HEK293 (cell line): ENCODE data around the gene HADHA.

Experiments used
- CTCF ChIA-PET: fragments of 350-600 bp; formaldehyde crosslinking; extraction: SDS; loops from one replicate; lab custom pipeline; 2021; ENCODE audit warnings: antibody characterized with exemption; lab: Yijun Ruan, JAX
- POLR2A ChIA-PET: fragments of 300-600 bp; formaldehyde crosslinking; extraction: SDS; loops from one replicate; lab custom pipeline; 2020; ENCODE audit warnings: antibody characterized with exemption, inconsistent platforms; lab: Yijun Ruan, JAX
- H3K27ac ChIP-seq: fragments of 200-500 bp; sonication (Bioruptor generic); 2 replicates; pipeline ENCODE4 v1.5.1; 2014; ENCODE audit warnings: low read depth, low read length, control low read depth, inconsistent platforms; ENCODE audit errors: extremely low read depth
- H3K36me3 ChIP-seq, 2 experiments: fragments of 200-500 bp in 1 of 2; sonication (Bioruptor generic) in 1 of 2; 1 replicate in 1 of 2; 2 replicates in 1 of 2; pipeline ENCODE4 v1.5.1; 2014 to 2017; ENCODE audit warnings: inconsistent platforms in 2 of 2, low read length in 2 of 2; ENCODE audit not compliant: control insufficient read depth in 2 of 2, insufficient read depth in 1 of 2
- H3K4me1 ChIP-seq: fragments of 200-500 bp; sonication (Bioruptor generic); 2 replicates; pipeline ENCODE4 v1.5.1; 2014; ENCODE audit warnings: mild to moderate bottlenecking, low read length, inconsistent platforms; ENCODE audit not compliant: control insufficient read depth, insufficient read depth
- H3K4me3 ChIP-seq: 2 replicates; pipeline ENCODE4 v1.5.1; 2011; ENCODE audit warnings: low read depth, mild to moderate bottlenecking, control low read depth, low read length, moderate library complexity
- H3K9me3 ChIP-seq: fragments of 200-500 bp; sonication (Bioruptor generic); 2 replicates; pipeline ENCODE4 v1.5.1; 2014; ENCODE audit warnings: low read depth, low read length, inconsistent platforms; ENCODE audit not compliant: control insufficient read depth, insufficient read depth
- ATF2 ChIP-seq: fragments of 450-650 bp; formaldehyde crosslinking; IDR thresholded peaks from 2 replicates; pipeline ENCODE4 v1.5.1; 2016; ENCODE audit warnings: missing biosample characterization, missing genetic modification characterization, low read depth
- GFI1B ChIP-seq: fragments of 450-650 bp; formaldehyde crosslinking; IDR thresholded peaks from 2 replicates; pipeline ENCODE4 v1.5.1; 2016; ENCODE audit warnings: missing biosample characterization, missing genetic modification characterization
- HOXD13 ChIP-seq: sonication (generic); formaldehyde crosslinking; IDR thresholded peaks from 2 replicates; pipeline ENCODE4 v1.8.0; 2022; ENCODE audit warnings: missing genetic modification reagents, borderline replicate concordance
- KLF16 ChIP-seq: fragments of 450-650 bp; formaldehyde crosslinking; IDR thresholded peaks from 2 replicates; pipeline ENCODE4 v1.5.1; 2017; ENCODE audit warnings: missing biosample characterization, missing genetic modification characterization
- OSR2 ChIP-seq: fragments of 450-650 bp; formaldehyde crosslinking; IDR thresholded peaks from 2 replicates; pipeline ENCODE4 v1.5.1; 2016; ENCODE audit warnings: missing biosample characterization, missing genetic modification characterization
- PRDM4 ChIP-seq: fragments of 450-650 bp; formaldehyde crosslinking; IDR thresholded peaks from 2 replicates; pipeline ENCODE4 v1.5.1; 2017; ENCODE audit warnings: missing biosample characterization, missing genetic modification characterization
- TCF7L2 ChIP-seq: IDR thresholded peaks from 2 replicates; pipeline ENCODE4 v1.6.1; 2011; ENCODE audit warnings: low read depth, mild to moderate bottlenecking, inconsistent platforms, low read length, moderate library complexity, borderline replicate concordance
- TSHZ1 ChIP-seq: fragments of 450-650 bp; formaldehyde crosslinking; IDR thresholded peaks from 2 replicates; pipeline ENCODE4 v1.5.1; 2016; ENCODE audit warnings: missing biosample characterization, missing genetic modification characterization, borderline replicate concordance
- YY1 ChIP-seq: fragments of 450-650 bp; formaldehyde crosslinking; IDR thresholded peaks from 2 replicates; pipeline ENCODE4 v1.5.1; 2018; ENCODE audit warnings: missing biosample characterization, missing genetic modification characterization
- ZBTB10 ChIP-seq: fragments of 450-650 bp; formaldehyde crosslinking; IDR thresholded peaks from 2 replicates; pipeline ENCODE4 v1.5.1; 2016; ENCODE audit warnings: missing biosample characterization, missing genetic modification characterization
- ZBTB17 ChIP-seq: fragments of 450-650 bp; formaldehyde crosslinking; IDR thresholded peaks from 2 replicates; pipeline ENCODE4 v1.5.1; 2016; ENCODE audit warnings: missing biosample characterization, missing genetic modification characterization
- ZBTB20 ChIP-seq: fragments of 450-650 bp; formaldehyde crosslinking; IDR thresholded peaks from 2 replicates; pipeline ENCODE4 v1.5.1; 2016; ENCODE audit warnings: missing biosample characterization, missing genetic modification characterization
- ZEB2 ChIP-seq: fragments of 450-650 bp; formaldehyde crosslinking; IDR thresholded peaks from 2 replicates; pipeline ENCODE4 v1.5.1; 2016; ENCODE audit warnings: missing biosample characterization, missing genetic modification characterization
- ZFP3 ChIP-seq: fragments of 450-650 bp; formaldehyde crosslinking; IDR thresholded peaks from 2 replicates; pipeline ENCODE4 v1.5.1; 2016; ENCODE audit warnings: low read depth, missing biosample characterization, missing genetic modification characterization
- ZNF112 ChIP-seq: fragments of 450-650 bp; formaldehyde crosslinking; IDR thresholded peaks from 2 replicates; pipeline ENCODE4 v1.5.0; 2017; ENCODE audit warnings: missing biosample characterization, missing genetic modification characterization
- ZNF121 ChIP-seq: fragments of 450-650 bp; formaldehyde crosslinking; IDR thresholded peaks from 2 replicates; pipeline ENCODE4 v1.5.1; 2016; ENCODE audit warnings: missing biosample characterization, missing genetic modification characterization
- ZNF146 ChIP-seq: fragments of 450-650 bp; formaldehyde crosslinking; IDR thresholded peaks from 2 replicates; pipeline ENCODE4 v1.5.1; 2016; ENCODE audit warnings: missing biosample characterization, missing genetic modification characterization
- ZNF211 ChIP-seq: fragments of 450-650 bp; formaldehyde crosslinking; IDR thresholded peaks from 2 replicates; pipeline ENCODE4 v1.5.1; 2016; ENCODE audit warnings: low read depth, missing biosample characterization, missing genetic modification characterization
- ZNF335 ChIP-seq: fragments of 450-650 bp; formaldehyde crosslinking; conservative IDR thresholded peaks from 2 replicates; pipeline ENCODE4 v1.5.1; 2016; ENCODE audit warnings: missing biosample characterization, missing genetic modification characterization
- ZNF560 ChIP-seq: fragments of 450-650 bp; formaldehyde crosslinking; IDR thresholded peaks from 2 replicates; pipeline ENCODE4 v1.5.1; 2017; ENCODE audit warnings: missing biosample characterization, missing genetic modification characterization, borderline replicate concordance
- ZNF596 ChIP-seq: fragments of 450-650 bp; IDR thresholded peaks from 2 replicates; pipeline ENCODE4 v1.5.0; 2018; ENCODE audit warnings: missing biosample characterization, mild to moderate bottlenecking, missing genetic modification characterization, moderate library complexity
- ZNF658 ChIP-seq: fragments of 450-650 bp; formaldehyde crosslinking; IDR thresholded peaks from 2 replicates; pipeline ENCODE4; 2016; ENCODE audit warnings: missing biosample characterization, missing genetic modification characterization
- ZNF670 ChIP-seq: fragments of 450-650 bp; formaldehyde crosslinking; IDR thresholded peaks from 2 replicates; pipeline ENCODE4 v1.5.1; 2016; ENCODE audit warnings: missing biosample characterization, missing genetic modification characterization, low read depth
- ZSCAN16 ChIP-seq: fragments of 450-650 bp; formaldehyde crosslinking; IDR thresholded peaks from 2 replicates; pipeline ENCODE4 v1.5.1; 2016; ENCODE audit warnings: missing biosample characterization, missing genetic modification characterization
- ZSCAN5A ChIP-seq: fragments of 450-650 bp; formaldehyde crosslinking; IDR thresholded peaks from 2 replicates; pipeline ENCODE4 v1.5.1; 2016; ENCODE audit warnings: missing biosample characterization, missing genetic modification characterization

HADHA gene

GRCh38 chr2:26230806-26231205 is 13.6 kb downstream of the HADHA start (continued):
- no peak for TF ChIP-seq TSHZ1 (tag by site-specific recombination)
- no peak for TF ChIP-seq ZSCAN5A (tag by site-specific recombination)
- no peak for TF ChIP-seq TCF7L2
- no peak for TF ChIP-seq ZBTB10 (tag by site-specific recombination)
- TF ChIP-seq GFI1B (tag by site-specific recombination) = no peak
- no peak for TF ChIP-seq ZNF121
- no peak for TF ChIP-seq ATF2
- TF ChIP-seq KLF16 (tag by site-specific recombination) = no peak

- Histone ChIP-seq H3K4me3 (no peak overlapping the region), H3K9me3 (no peaks in the 10 kb centered on the region), H3K4me1 (no peaks in the 10 kb centered on the region), H3K36me3 (peaks cover 61 to 80% of the 10 kb centered on the region in 2 experiments), H3K27ac (no peak overlapping the region)
- TF ChIP-seq ZNF211 (tag by site-specific recombination) (no peak), HOXD13 (no peak), ZBTB17 (tag by site-specific recombination) (no peak), ZNF335 (tag by site-specific recombination) (no peak), ZBTB20 (tag by site-specific recombination) (no peak), YY1 (tag by site-specific recombination) (no peak), GFI1B (tag by site-specific recombination) (no peak), ZNF146 (tag by site-specific recombination) (no peak), ZEB2 (tag by site-specific recombination) (no peak), ZNF658 (no peak), PRDM4 (tag by site-specific recombination) (no peak), ZSCAN16 (no peak), ZFP3 (tag by site-specific recombination) (no peak), ZNF596 (no peak), ZNF112 (no peak), OSR2 (tag by site-specific recombination) (no peak), ZNF560 (no peak), ZNF670 (no peak)
- CTCF ChIA-PET = interaction anchor here (0.6 kb wide), 1 partner anchor 61 kb away, joined by 3 read pairs; no protein-coding TSS in a partner anchor
- POLR2A ChIA-PET = no interaction called here
Measured at GRCh38 chr2:26229595-26229994, 14.8 kb downstream of the HADHA start.
